OCI-LY7 (cell line): ENCODE data around the gene PLA2G10. TPM values are rescaled to one million over a fixed set of nuclear protein-coding genes. Genes with fewer than 3 reads are reported as not detected.

ENCODE experiments used
- BruUV-seq: library from RNA; stranded (reverse); fragments of 400-500 nt; replicated peaks from 2 replicates; lab custom pipeline; 2021; lab: Mats Ljungman, UMichigan
- CTCF ChIA-PET: fragments of 300-600 bp; sonication (Branson Sonifier 250); formaldehyde crosslinking; loops from one replicate; lab custom pipeline; 2022; ENCODE audit warnings: antibody characterized with exemption; ENCODE audit not compliant: unreplicated experiment; lab: Charles Lee
- POLR2A ChIA-PET: fragments of 300-600 bp; sonication (Branson Sonifier 250); formaldehyde crosslinking; loops from one replicate; lab custom pipeline; 2022; ENCODE audit warnings: antibody characterized with exemption; lab: Charles Lee
- DNase-seq: peaks from one replicate; pipeline ENCODE4 v3.0.0-alpha.2; 2015; ENCODE audit warnings: low spot score
- H2AFZ ChIP-seq: fragments of 200-600 bp; sonication (generic), shearing (Covaris generic); 2 replicates; pipeline ENCODE4 v1.6.1; 2014; ENCODE audit warnings: mild to moderate bottlenecking, antibody characterized with exemption, low read length, moderate library complexity
- H3K27ac ChIP-seq: fragments of 200-600 bp; sonication (generic); 2 replicates; pipeline ENCODE4 v1.5.1; 2014; ENCODE audit warnings: mixed run types, low read depth, mild to moderate bottlenecking, moderate library complexity, low read length, inconsistent platforms; ENCODE audit not compliant: poor library complexity, severe bottlenecking
- H3K36me3 ChIP-seq: fragments of 200-600 bp; sonication (generic); 2 replicates; pipeline ENCODE4 v1.6.1; 2014; ENCODE audit warnings: mild to moderate bottlenecking, antibody characterized with exemption, low read length, moderate library complexity, mixed read lengths; ENCODE audit not compliant: insufficient read depth
- H3K4me1 ChIP-seq: fragments of 200-600 bp; sonication (generic); 2 replicates; pipeline ENCODE4 v1.5.1; 2014; ENCODE audit warnings: mild to moderate bottlenecking, low read length; ENCODE audit not compliant: insufficient read depth, poor library complexity, severe bottlenecking
- H3K4me2 ChIP-seq: fragments of 200-600 bp; sonication (generic); 2 replicates; pipeline ENCODE4 v1.6.1; 2014; ENCODE audit warnings: mild to moderate bottlenecking, low read length
- H3K4me3 ChIP-seq: fragments of 200-600 bp; sonication (generic); 2 replicates; pipeline ENCODE4 v1.5.1; 2014; ENCODE audit warnings: mild to moderate bottlenecking, low read depth, low read length; ENCODE audit not compliant: poor library complexity, severe bottlenecking
- H3K79me2 ChIP-seq: fragments of 200-600 bp; sonication (generic); 2 replicates; pipeline ENCODE4 v1.6.1; 2016; ENCODE audit warnings: low read depth, mild to moderate bottlenecking, low read length, moderate library complexity, mixed read lengths; ENCODE audit not compliant: insufficient read depth
- H3K9me2 ChIP-seq: fragments of 200-600 bp; sonication (generic); 2 replicates; pipeline ENCODE4 v1.6.1; 2016; ENCODE audit warnings: mild to moderate bottlenecking, low read length, mixed read lengths; ENCODE audit not compliant: insufficient read depth
- H3K9me3 ChIP-seq: fragments of 200-600 bp; sonication (generic); 2 replicates; pipeline ENCODE4 v1.6.1; 2014; ENCODE audit warnings: mild to moderate bottlenecking, mixed run types, low read length, mixed read lengths
- H4K20me1 ChIP-seq: fragments of 200-600 bp; sonication (generic); 2 replicates; pipeline ENCODE4 v1.6.1; 2014; ENCODE audit warnings: mild to moderate bottlenecking, antibody characterized with exemption, low read length, moderate library complexity, mixed read lengths; ENCODE audit not compliant: insufficient read depth
- CTCF ChIP-seq: fragments of 200-600 bp; sonication (generic); conservative IDR thresholded peaks from 2 replicates; pipeline ENCODE4 v1.5.1; 2014; ENCODE audit warnings: mild to moderate bottlenecking, antibody characterized with exemption, low read length, moderate library complexity, mixed read lengths
- EZH2phosphoT487 ChIP-seq: fragments of 200-600 bp; sonication (generic); IDR thresholded peaks from 2 replicates; pipeline ENCODE4 v1.6.1; 2018; ENCODE audit warnings: low read depth, borderline replicate concordance, mild to moderate bottlenecking, mixed run types, antibody characterized with exemption, low read length, moderate library complexity, mixed read lengths
- intact Hi-C: fragments of 100-400 bp; cut with micrococcal nuclease; formaldehyde crosslinking; loops from one replicate; pipeline ENCODE4 v1.10.0; 2022; ENCODE audit not compliant: unreplicated experiment
- total RNA-seq, 2 experiments: library from RNA; depleted of rRNA in 1 of 2; stranded (reverse); fragments of >200 nt in 1 of 2; shearing (Covaris generic) in 1 of 2; gene quantifications; 2 replicates each; pipeline ENCODE4 v1.2.3, GENCODE V29; 2014 to 2022

PLA2G10 gene
- total RNA-seq, 2 experiments from 2014 or later = 0.41 TPM; not detected in 1

GRCh38 chr16:14678748-14679497 is 15.2 kb downstream of the PLA2G10 start:
- H3K79me2 ChIP-seq = no peaks in the 10 kb centered on the region
- no peak overlapping the region for H3K27ac ChIP-seq
- TF ChIP-seq CTCF = no peak
- TF ChIP-seq EZH2phosphoT487 = no peak
- H3K9me2 ChIP-seq = no peaks in the 10 kb centered on the region
- intact Hi-C loops = no loop called here
- DNase-seq = no peak
- H3K36me3 ChIP-seq = no peaks in the 10 kb centered on the region
- H2AFZ ChIP-seq = no peak overlapping the region
- H3K9me3 ChIP-seq = no peaks in the 10 kb centered on the region
- CTCF ChIA-PET = no interaction called here
- H4K20me1 ChIP-seq = no peaks in the 10 kb centered on the region
- no peak overlapping the region for H3K4me2 ChIP-seq
- H3K4me1 ChIP-seq = peaks cover under 1% of the 10 kb centered on the region
- POLR2A ChIA-PET = no interaction called here
- BruUV-seq = no TSS peak
- no peak overlapping the region for H3K4me3 ChIP-seq

- ChIA-PET CTCF (no interaction called here), POLR2A (interaction anchor here (0.5 kb wide), 1 partner anchor 37 kb away, joined by 3 read pairs; no protein-coding TSS in a partner anchor)
- peaks cover 14% of the 10 kb centered on the region for H3K4me1 ChIP-seq
- BruUV-seq = no TSS peak
- no peak for DNase-seq
- intact Hi-C loops = no loop called here
- H3K9me3 ChIP-seq = no peaks in the 10 kb centered on the region
- no peaks in the 10 kb centered on the region for H3K79me2 ChIP-seq
- no peak overlapping the region for H3K4me2 ChIP-seq
- H3K4me3 ChIP-seq = no peak overlapping the region
- TF ChIP-seq EZH2phosphoT487 = no peak
- TF ChIP-seq CTCF = no peak
- H4K20me1 ChIP-seq = no peaks in the 10 kb centered on the region
- H3K36me3 ChIP-seq = no peaks in the 10 kb centered on the region
- H2AFZ ChIP-seq = no peak overlapping the region
- no peaks in the 10 kb centered on the region for H3K9me2 ChIP-seq
- H3K27ac ChIP-seq = no peak overlapping the region
Measured at GRCh38 chr16:14677627-14678026, 16.5 kb downstream of the PLA2G10 start.

GRCh38 chr16:14676633-14677032 is 17.5 kb downstream of the PLA2G10 start:
- H3K9me2 ChIP-seq = no peaks in the 10 kb centered on the region
- no peak for TF ChIP-seq EZH2phosphoT487
- TF ChIP-seq CTCF = no peak
- no peak overlapping the region for H3K4me3 ChIP-seq
- H4K20me1 ChIP-seq = no peaks in the 10 kb centered on the region
- no peaks in the 10 kb centered on the region for H3K79me2 ChIP-seq
- no peak overlapping the region for H2AFZ ChIP-seq
- ChIA-PET POLR2A (no interaction called here), CTCF (no interaction called here)
- peaks cover 24% of the 10 kb centered on the region for H3K4me1 ChIP-seq
- H3K9me3 ChIP-seq = no peaks in the 10 kb centered on the region
- DNase-seq = no peak
- no peak overlapping the region for H3K27ac ChIP-seq
- H3K36me3 ChIP-seq = no peaks in the 10 kb centered on the region
- no TSS peak for BruUV-seq
- no peak overlapping the region for H3K4me2 ChIP-seq
- intact Hi-C loops = no loop called here
